Measurements from ENCODE around the gene NFYC. TPM values are rescaled to one million over a fixed set of nuclear protein-coding genes. Genes with fewer than 3 reads are reported as not detected.

The NFYC gene
- total and polyA plus RNA-seq, 3 donors from 2014 or later: 69.1 to 83.9 (median 70.0) TPM

GRCh38 chr1:40802742-40803113, 111.2 kb downstream of the NFYC start:
- Histone ChIP-seq H3K27me3 (no peaks in the 10 kb centered on the region), H3K27ac (peak overlapping the region in 1 of 2 donors; percentile 65), H3K36me3 (ENCODE audit: low read depth, missing control alignments) (no peaks in the 10 kb centered on the region), H3K4me3 (peak overlapping the region; percentile 34 to 45), H3K4me1 (peaks cover 27% of the 10 kb centered on the region), H3K9me3 (no peaks in the 10 kb centered on the region)
- DNase-seq: no peak
- TF ChIP-seq POLR2A (IDR thresholded peaks at IDR 0.05): no peak
- TF ChIP-seq, protein P1, sequence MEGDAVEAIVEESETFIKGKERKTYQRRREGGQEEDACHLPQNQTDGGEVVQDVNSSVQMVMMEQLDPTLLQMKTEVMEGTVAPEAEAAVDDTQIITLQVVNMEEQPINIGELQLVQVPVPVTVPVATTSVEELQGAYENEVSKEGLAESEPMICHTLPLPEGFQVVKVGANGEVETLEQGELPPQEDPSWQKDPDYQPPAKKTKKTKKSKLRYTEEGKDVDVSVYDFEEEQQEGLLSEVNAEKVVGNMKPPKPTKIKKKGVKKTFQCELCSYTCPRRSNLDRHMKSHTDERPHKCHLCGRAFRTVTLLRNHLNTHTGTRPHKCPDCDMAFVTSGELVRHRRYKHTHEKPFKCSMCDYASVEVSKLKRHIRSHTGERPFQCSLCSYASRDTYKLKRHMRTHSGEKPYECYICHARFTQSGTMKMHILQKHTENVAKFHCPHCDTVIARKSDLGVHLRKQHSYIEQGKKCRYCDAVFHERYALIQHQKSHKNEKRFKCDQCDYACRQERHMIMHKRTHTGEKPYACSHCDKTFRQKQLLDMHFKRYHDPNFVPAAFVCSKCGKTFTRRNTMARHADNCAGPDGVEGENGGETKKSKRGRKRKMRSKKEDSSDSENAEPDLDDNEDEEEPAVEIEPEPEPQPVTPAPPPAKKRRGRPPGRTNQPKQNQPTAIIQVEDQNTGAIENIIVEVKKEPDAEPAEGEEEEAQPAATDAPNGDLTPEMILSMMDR (IDR thresholded peaks at IDR 0.05): no peak
- 3 to 49% methylated on average over 2 to 4 of the region's 4 CpGs for WGBS, 2 donors
- intact Hi-C loops (cut with DNase I; ENCODE audit: low total_unique reads): no loop called here

DNA sequence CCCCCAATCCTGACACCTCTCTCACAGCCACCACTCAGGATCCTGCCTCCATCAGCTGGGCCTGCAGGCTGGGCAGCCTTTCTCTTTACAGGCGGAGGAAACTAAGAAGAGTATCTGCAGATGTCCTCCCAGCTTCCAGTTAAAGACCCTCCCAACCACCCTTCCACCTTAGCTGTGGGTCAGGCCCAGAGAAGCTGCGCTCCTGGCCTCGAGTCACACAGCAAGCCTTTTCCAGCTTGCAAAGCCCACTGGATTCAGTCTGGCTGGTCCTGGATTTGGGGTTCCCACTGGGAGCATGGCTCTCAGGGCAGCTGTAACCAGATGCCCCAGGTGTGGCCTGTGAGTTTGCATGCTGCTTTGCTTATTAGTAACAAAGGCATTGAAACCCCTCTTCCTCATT, 111.9 kb downstream of the NFYC start:
- Histone ChIP-seq H3K4me3 (no peak overlapping the region), H3K27ac (peak overlapping the region in 1 of 2 donors; percentile 65), H3K9me3 (no peaks in the 10 kb centered on the region), H3K36me3 (ENCODE audit: low read depth, missing control alignments) (no peaks in the 10 kb centered on the region), H3K4me1 (peaks cover 33% of the 10 kb centered on the region), H3K27me3 (no peaks in the 10 kb centered on the region)
- no peak for DNase-seq
- 71 to 83% methylated on average over 1 to 3 of the region's 3 CpGs for WGBS, 2 donors
- intact Hi-C loops (cut with DNase I; ENCODE audit: low total_unique reads): no loop called here
- TF ChIP-seq POLR2A (IDR thresholded peaks at IDR 0.05): no peak
- TF ChIP-seq, protein P1 (IDR thresholded peaks at IDR 0.05): no peak

DNA sequence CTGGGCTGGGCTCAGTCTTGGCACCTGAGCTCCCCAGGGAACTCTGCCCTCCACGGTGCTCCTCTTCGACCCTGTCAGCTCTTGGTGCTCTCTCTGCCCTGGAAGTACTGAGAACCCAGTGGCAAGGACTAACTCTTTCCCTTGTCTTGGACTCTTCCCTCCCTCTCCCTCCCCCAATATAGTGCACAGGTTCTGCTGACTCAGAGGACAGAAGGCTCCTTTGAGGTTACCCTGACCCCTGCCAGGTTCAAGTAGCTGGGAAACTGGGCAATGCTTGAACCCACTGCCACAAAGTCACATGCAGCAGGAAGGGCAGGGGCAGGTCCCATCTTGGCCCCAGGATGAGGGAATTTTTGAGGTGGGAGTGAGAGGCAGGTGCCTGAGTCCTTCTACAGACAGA, 112.4 kb downstream of the NFYC start:
- H3K27ac ChIP-seq: no peak overlapping the region
- H3K27me3 ChIP-seq: no peaks in the 10 kb centered on the region
- H3K4me3 ChIP-seq: no peak overlapping the region
- peaks cover 31% of the 10 kb centered on the region for H3K4me1 ChIP-seq
- H3K9me3 ChIP-seq: no peaks in the 10 kb centered on the region
- TF ChIP-seq POLR2A (IDR thresholded peaks at IDR 0.05): no peak
- TF ChIP-seq, protein P1 (IDR thresholded peaks at IDR 0.05): no peak
- intact Hi-C loops (cut with DNase I; ENCODE audit: low total_unique reads): no loop called here
- no peak for DNase-seq
- 80% methylated on average over 2 of the region's 2 CpGs; no CpG with 5 or more reads in 1 of the 2 donors for WGBS, 2 donors
- no peaks in the 10 kb centered on the region for H3K36me3 ChIP-seq (ENCODE audit: low read depth, missing control alignments)

- intact Hi-C loops (cut with DNase I; ENCODE audit: low total_unique reads): no loop called here
- 89 to 91% methylated on average over 3 of the region's 3 CpGs for whole genome bisulfite sequencing, 2 donors
- Histone ChIP-seq H3K4me3 (no peak overlapping the region), H3K36me3 (ENCODE audit: low read depth, missing control alignments) (no peaks in the 10 kb centered on the region), H3K4me1 (peaks cover 19% of the 10 kb centered on the region), H3K27me3 (no peaks in the 10 kb centered on the region), H3K27ac (peak overlapping the region in 1 of 2 donors; percentile 78), H3K9me3 (no peaks in the 10 kb centered on the region)
- DNase-seq: no peak
- TF ChIP-seq, protein P1 (IDR thresholded peaks at IDR 0.05): no peak
- TF ChIP-seq POLR2A (IDR thresholded peaks at IDR 0.05): no peak
Observed at GRCh38 chr1:40806240-40806639, 114.7 kb downstream of the NFYC start.
